ENCODE results near the gene CRB3. TPM values are rescaled to one million over a fixed set of nuclear protein-coding genes. Genes with fewer than 3 reads are reported as not detected.

Gene CRB3
- total and polyA plus RNA-seq, 2 donors (not counting 3 experiments of a cell fraction or from before 2014, with no cell fraction given): not detected

- dilution Hi-C loops (cut with MboI; ENCODE audit: extremely low pct_ligation_motif_present, low sequenced_read_pairs) (no loop called here), intact Hi-C loops (cut with micrococcal nuclease) (no loop called here)
- no peak overlapping the region for H3K4me2 ChIP-seq (ENCODE audit: insufficient read depth, low read length)
- no peaks in the 10 kb centered on the region for H3K27me3 ChIP-seq (ENCODE audit: control insufficient read depth in 2 of 2, insufficient read depth in 2 of 2, low read length in 2 of 2)
- H3K9ac ChIP-seq (replicated peaks; ENCODE audit: extremely low read depth, insufficient read depth, low read length): no peak overlapping the region
- H3K79me2 ChIP-seq (ENCODE audit: control insufficient read depth, insufficient read depth, low read length): peaks cover 14% of the 10 kb centered on the region
- H2AFZ ChIP-seq (ENCODE audit: low read depth, low read length): no peak overlapping the region
- TF ChIP-seq MAX (IDR thresholded peaks at IDR 0.05; ENCODE audit: insufficient read depth, insufficient read length): no peak
- no peak for TF ChIP-seq CTCF (IDR thresholded peaks at IDR 0.05; ENCODE audit: extremely low read depth in 1 of 2, insufficient read depth in 1 of 2, low read depth in 1 of 2, low read length in 2 of 2)
- TF ChIP-seq EZH2 (IDR thresholded peaks at IDR 0.05; ENCODE audit: borderline replicate concordance, low read depth, low read length, severe bottlenecking): no peak
- TF ChIP-seq POLR2AphosphoS5 (IDR thresholded peaks at IDR 0.05; ENCODE audit: insufficient read depth, low read depth, low read length): no peak
- TF ChIP-seq POLR2A (IDR thresholded peaks at IDR 0.05; ENCODE audit: low read depth, low read length): no peak
- TF ChIP-seq MYC (IDR thresholded peaks at IDR 0.05; ENCODE audit: low read depth, low read length): no peak
- no peak for TF ChIP-seq JUN (IDR thresholded peaks at IDR 0.05; ENCODE audit: borderline replicate concordance, insufficient read depth, insufficient read length, low read depth)
- TF ChIP-seq FOS (IDR thresholded peaks at IDR 0.05; ENCODE audit: borderline replicate concordance, insufficient read depth, low read length): no peak
- no peak for TF ChIP-seq GATA2 (IDR thresholded peaks at IDR 0.05; ENCODE audit: insufficient read depth, insufficient read length, low read depth, low read length)
- H3K9me1 ChIP-seq (replicated peaks; ENCODE audit: control insufficient read depth, extremely low read depth, insufficient read depth, low read length): no peaks in the 10 kb centered on the region
- BruUV-seq (replicated peaks): no TSS peak
- H3K36me3 ChIP-seq (ENCODE audit: control insufficient read depth in 2 of 2, extremely low read depth in 1 of 2, insufficient read depth in 2 of 2, low read length in 2 of 2): peaks cover 26 to 51% of the 10 kb centered on the region in 2 experiments
- ChIA-PET CTCF (no interaction called here), POLR2A (no interaction called here)
- H3K9me3 ChIP-seq (replicated peaks; ENCODE audit: control insufficient read depth, insufficient read depth, low read length): no peaks in the 10 kb centered on the region
- H3K27ac ChIP-seq (ENCODE audit: insufficient read depth, low read depth, low read length): no peak overlapping the region
- DNase-seq (ENCODE audit: low read depth, low spot score) (no peak), FAIRE-seq (no peak)
- no peaks in the 10 kb centered on the region for H3K4me1 ChIP-seq (ENCODE audit: control insufficient read depth, extremely low read depth, insufficient read depth, low read length)
- no peaks in the 10 kb centered on the region for H4K20me1 ChIP-seq (replicated peaks; ENCODE audit: control insufficient read depth, extremely low read depth, insufficient read depth, low read length)
- H3K4me3 ChIP-seq (replicated peaks in 1 of 3; ENCODE audit: insufficient read depth in 1 of 3, low read depth in 1 of 3, low read length in 3 of 3): no peak overlapping the region
These were observed 49.1 kb upstream of the CRB3 start for GRCh38 chr19:6414793-6415590.

Measured in endothelial cell of umbilical vein (primary cell).